ENCODE results near the gene NDUFAF2.

GRCh38 chr5:60977956-60978737 is 33.1 kb downstream of the NDUFAF2 start:
- TF ChIP-seq HDAC2 (CRISPR knock-in tag; IDR thresholded peaks at IDR 0.05) (no peak), CTCF (CRISPR knock-in tag; IDR thresholded peaks at IDR 0.05) (no peak), SIN3A (IDR thresholded peaks at IDR 0.05; ENCODE audit: borderline replicate concordance, low read depth, low read length) (no peak), STAT5B (CRISPR knock-in tag; IDR thresholded peaks at IDR 0.05) (no peak), AGO2 (optimal IDR thresholded peaks at IDR 0.05; ENCODE audit: low read depth, low read length) (no peak), PBX3 (CRISPR knock-in tag; IDR thresholded peaks at IDR 0.05; ENCODE audit: borderline replicate concordance) (no peak), ZFX (CRISPR knock-in tag; IDR thresholded peaks at IDR 0.05; ENCODE audit: low read depth) (no peak), SP1 (IDR thresholded peaks at IDR 0.05) (no peak), SP1 (CRISPR knock-in tag; IDR thresholded peaks at IDR 0.05) (no peak), ZFP91 (CRISPR knock-in tag; IDR thresholded peaks at IDR 0.05; ENCODE audit: borderline replicate concordance) (no peak), POLR2A (IDR thresholded peaks at IDR 0.05; ENCODE audit: insufficient read depth in 1 of 2, low read depth in 2 of 2, low read length in 2 of 2) (no peak), JDP2 (CRISPR knock-in tag; IDR thresholded peaks at IDR 0.05; ENCODE audit: borderline replicate concordance) (no peak), ETV6 (CRISPR knock-in tag; conservative IDR thresholded peaks at IDR 0.05) (no peak)
